Measurements from ENCODE around the gene IL16.
A peak's percentile ranks its signal among the peaks of the same experiment; 100 is the strongest.
"Not testable (repeated sequence)": the region's sequence is repeated elsewhere in the genome, so short reads cannot be mapped to it uniquely, and the experiment has no call there.

The IL16 gene

GRCh38 chr15:81174792-81175327 lies 21.8 kb upstream of the IL16 start:
- DNase-seq = peak in 2 of 4 experiments; percentile 9 to 14

- no peak for DNase-seq
Measured at GRCh38 chr15:81175496-81175895, 21.2 kb upstream of the IL16 start.

- DNase-seq = no peak
Measured at GRCh38 chr15:81176291-81176893, 20.3 kb upstream of the IL16 start.

GRCh38 chr15:81178365-81178764 lies 18.3 kb upstream of the IL16 start:
- no peak for DNase-seq

GRCh38 chr15:81181220-81181619 lies 15.5 kb upstream of the IL16 start:
- no peak for DNase-seq

- no peak for DNase-seq
Measured at GRCh38 chr15:81182031-81182755, 14.5 kb upstream of the IL16 start.

GRCh38 chr15:81182756-81183438 lies 13.8 kb upstream of the IL16 start:
- DNase-seq = peak; percentile 17 to 56 (median 46)

- peak in 3 of 4 experiments; percentile 37 to 65 (median 52) for DNase-seq
Measured at GRCh38 chr15:81183439-81183775, 13.3 kb upstream of the IL16 start.

- DNase-seq = peak; percentile 70 to 87 (median 80)
Measured at GRCh38 chr15:81184188-81184587, 12.5 kb upstream of the IL16 start.

- DNase-seq = peak in 1 of 4 experiments; percentile 8
Measured at GRCh38 chr15:81185631-81186295, 10.9 kb upstream of the IL16 start.

- DNase-seq = no peak
Measured at GRCh38 chr15:81188354-81188753, 8.3 kb upstream of the IL16 start.

- peak; percentile 28 to 68 (median 66) for DNase-seq
Measured at GRCh38 chr15:81189583-81190283, 6.9 kb upstream of the IL16 start.

- no peak for DNase-seq
Measured at GRCh38 chr15:81190922-81191507, 5.7 kb upstream of the IL16 start.

- DNase-seq = no peak
Measured at GRCh38 chr15:81191701-81192100, 5.0 kb upstream of the IL16 start.

GRCh38 chr15:81194723-81195122 lies 2.0 kb upstream of the IL16 start:
- no peak for DNase-seq

- DNase-seq = no peak
Measured at GRCh38 chr15:81195339-81195864, 1.3 kb upstream of the IL16 start.

- no peak for DNase-seq
Measured at GRCh38 chr15:81197255-81197630, 564 bp downstream of the IL16 start.

GRCh38 chr15:81197688-81198281 lies 1.1 kb downstream of the IL16 start:
- no peak for DNase-seq

GRCh38 chr15:81199031-81199779 lies 2.5 kb downstream of the IL16 start:
- no peak for DNase-seq

- no peak for DNase-seq
Measured at GRCh38 chr15:81206018-81206417, 9.3 kb downstream of the IL16 start.

- not testable (repeated sequence) for DNase-seq
Measured at GRCh38 chr15:81207987-81208386, 11.3 kb downstream of the IL16 start.

Measured in suppressor macrophage (primary cell).